SK-N-SH (cell line): ENCODE results near the gene KYNU. TPM values are rescaled to one million over a fixed set of nuclear protein-coding genes. Genes with fewer than 3 reads are reported as not detected.

Experiments used
- CTCF ChIA-PET: fragments of 300-600, 350-600 bp; formaldehyde crosslinking; extraction: SDS; loops from one replicate; lab custom pipeline; 2021; lab: Yijun Ruan, JAX
- POLR2A ChIA-PET: fragments of 350-600 bp; sonication (Branson Sonifier 250); formaldehyde crosslinking; extraction: SDS; loops from one replicate; lab custom pipeline; 2020; ENCODE audit warnings: antibody characterized with exemption, inconsistent platforms; lab: Yijun Ruan, JAX
- DNase-seq: peaks from one replicate; pipeline ENCODE4 v3.0.0; 2012
- H2AFZ ChIP-seq: fragments of 200-600 bp; sonication (generic); 2 replicates; pipeline ENCODE4 v1.8.1; 2016; ENCODE audit warnings: antibody characterized with exemption, mild to moderate bottlenecking, low read depth
- H3F3A ChIP-seq: fragments of 200-600 bp; sonication (generic); replicated peaks from 2 replicates; pipeline ENCODE3; 2016; ENCODE audit warnings: antibody characterized with exemption, mild to moderate bottlenecking; ENCODE audit not compliant: insufficient read depth
- H3K27ac ChIP-seq, 2 experiments: fragments of 200-500 bp in 1 of 2; fragments of 200-600 bp in 1 of 2; sonication (Bioruptor generic) in 1 of 2; sonication (generic), shearing (Covaris generic) in 1 of 2; 2 replicates each; pipeline versions ENCODE4 v1.5.1 to v1.6.1; 2014 to 2016; ENCODE audit warnings: low read depth in 2 of 2, inconsistent platforms in 1 of 2, low read length in 1 of 2, mild to moderate bottlenecking in 1 of 2, mixed read lengths in 1 of 2
- H3K27me3 ChIP-seq: fragments of 200-600 bp; sonication (generic), shearing (Covaris generic); 2 replicates; pipeline ENCODE4 v1.6.1; 2016; ENCODE audit warnings: mixed run types; ENCODE audit not compliant: insufficient read depth
- H3K36me3 ChIP-seq, 2 experiments: fragments of 200-500 bp in 1 of 2; fragments of 200-600 bp in 1 of 2; sonication (Bioruptor generic) in 1 of 2; sonication (generic) in 1 of 2; replicated peaks in 1 of 2; 2 replicates each; pipeline versions ENCODE3 to v1.5.1; 2014 to 2016; ENCODE audit warnings: low read length in 1 of 2, mild to moderate bottlenecking in 1 of 2; ENCODE audit not compliant: insufficient read depth in 2 of 2, control insufficient read depth in 1 of 2
- H3K4me1 ChIP-seq, 2 experiments: fragments of 200-500 bp in 1 of 2; fragments of 200-600 bp in 1 of 2; sonication (Bioruptor generic) in 1 of 2; sonication (generic), shearing (Covaris generic) in 1 of 2; 2 replicates each; pipeline versions ENCODE4 v1.5.1 to v1.6.1; 2014 to 2016; ENCODE audit warnings: low read depth in 1 of 2, low read length in 1 of 2, mixed run types in 1 of 2; ENCODE audit not compliant: insufficient read depth in 2 of 2, control insufficient read depth in 1 of 2
- H3K4me2 ChIP-seq: fragments of 200-600 bp; sonication (generic), shearing (Covaris generic); 2 replicates; pipeline ENCODE4 v1.6.1; 2017; ENCODE audit warnings: mixed run types
- H3K4me3 ChIP-seq, 2 experiments: fragments of 200-500 bp in 1 of 2; fragments of 200-600 bp in 1 of 2; sonication (Bioruptor generic) in 1 of 2; sonication (generic), shearing (Covaris generic) in 1 of 2; 2 replicates each; pipeline versions ENCODE4 v1.5.1 to v1.8.1; 2014 to 2016; ENCODE audit warnings: low read depth in 2 of 2, inconsistent platforms in 1 of 2, low read length in 1 of 2, mild to moderate bottlenecking in 1 of 2, mixed read lengths in 1 of 2, moderate library complexity in 1 of 2
- H3K79me2 ChIP-seq: fragments of 200-600 bp; sonication (generic); 2 replicates; pipeline ENCODE4 v1.8.1; 2017; ENCODE audit warnings: mild to moderate bottlenecking; ENCODE audit not compliant: insufficient read depth
- H3K9ac ChIP-seq: fragments of 200-600 bp; sonication (generic); 2 replicates; pipeline ENCODE4 v1.6.1; 2017; ENCODE audit warnings: mixed run types
- H3K9me2 ChIP-seq: fragments of 200-600 bp; sonication (generic); 2 replicates; pipeline ENCODE4 v1.6.1; 2017; ENCODE audit warnings: mixed run types
- H3K9me3 ChIP-seq: fragments of 200-600 bp; sonication (generic); 2 replicates; pipeline ENCODE4 v1.6.1; 2017; ENCODE audit warnings: mixed run types, mild to moderate bottlenecking, moderate library complexity
- H4K20me1 ChIP-seq: fragments of 200-600 bp; sonication (generic); 2 replicates; pipeline ENCODE4 v1.6.1; 2017; ENCODE audit warnings: mild to moderate bottlenecking, mixed run types; ENCODE audit not compliant: insufficient read depth
- CHD2 ChIP-seq: fragments of 150-350 bp; IDR thresholded peaks from 2 replicates; pipeline ENCODE4 v1.6.1; 2018; ENCODE audit warnings: low read length; ENCODE audit not compliant: partially characterized antibody
- ELF1 ChIP-seq: IDR thresholded peaks from 2 replicates; pipeline ENCODE4 v1.4.0; 2012
- FOSL2 ChIP-seq: IDR thresholded peaks from 2 replicates; pipeline ENCODE4 v1.4.0; 2012; ENCODE audit warnings: low read depth, mild to moderate bottlenecking, moderate library complexity, borderline replicate concordance
- GABPA ChIP-seq: IDR thresholded peaks from 2 replicates; pipeline ENCODE4 v1.4.0; 2012; ENCODE audit warnings: low read depth, mild to moderate bottlenecking
- IRF3 ChIP-seq: fragments of 150-350 bp; IDR thresholded peaks from 2 replicates; pipeline ENCODE4 v1.6.1; 2016; ENCODE audit warnings: mild to moderate bottlenecking, low read depth, low read length
- NRF1 ChIP-seq: IDR thresholded peaks from 2 replicates; pipeline ENCODE4 v1.6.1; 2012; ENCODE audit warnings: low read depth, mild to moderate bottlenecking, low read length
- POLR2AphosphoS5 ChIP-seq: IDR thresholded peaks from 2 replicates; pipeline ENCODE4 v1.6.1; 2012; ENCODE audit warnings: low read depth, low read length
- RAD21 ChIP-seq: IDR thresholded peaks from 2 replicates; pipeline ENCODE4 v1.6.1; 2012; ENCODE audit warnings: mild to moderate bottlenecking, low read length
- RCOR1 ChIP-seq: fragments of 150-350 bp; IDR thresholded peaks from 2 replicates; pipeline ENCODE4 v1.6.1; 2017; ENCODE audit warnings: antibody characterized with exemption, low read length
- RXRA ChIP-seq: IDR thresholded peaks from 2 replicates; pipeline ENCODE4 v1.4.0; 2012; ENCODE audit warnings: low read depth, mild to moderate bottlenecking, borderline replicate concordance
- SIN3A ChIP-seq: IDR thresholded peaks from 2 replicates; pipeline ENCODE4 v1.6.1; 2012; ENCODE audit warnings: low read depth, mild to moderate bottlenecking, low read length, moderate library complexity, borderline replicate concordance
- TEAD4 ChIP-seq: IDR thresholded peaks from 2 replicates; pipeline ENCODE4 v1.4.0; 2012; ENCODE audit warnings: mild to moderate bottlenecking, borderline replicate concordance; ENCODE audit not compliant: insufficient read depth
- USF2 ChIP-seq: fragments of 150-350 bp; IDR thresholded peaks from 2 replicates; pipeline ENCODE4 v1.6.1; 2017; ENCODE audit warnings: antibody characterized with exemption, low read length, low read depth, borderline replicate concordance
- YY1 ChIP-seq: IDR thresholded peaks from 2 replicates; pipeline ENCODE4 v1.4.0; 2012; ENCODE audit warnings: low read depth, mild to moderate bottlenecking
- WGBS: methylation state at CpG from one replicate; pipeline ENCODE4 v1.1.6; 2017; ENCODE audit warnings: low lambda C conversion rate; 5-methylcytosine and 5-hydroxymethylcytosine counted together
- polyA plus RNA-seq, 3 experiments: library from polyadenylated mRNA; depleted of rRNA; stranded (reverse); fragments of >200 nt; gene quantifications; 2 replicates each; pipeline ENCODE4 v1.2.3, GENCODE V29; 2012
- TF ChIP-seq, protein P1 (sequence below): IDR thresholded peaks from 2 replicates; pipeline ENCODE4 v1.6.1; 2012; ENCODE audit warnings: mild to moderate bottlenecking, low read depth, low read length, moderate library complexity
- TF ChIP-seq, protein P2 (sequence below): IDR thresholded peaks from 2 replicates; pipeline ENCODE4; 2012

The KYNU gene
- polyA plus RNA-seq, 1 of the 3 experiments (the other 2 are of a cell fraction), result not detected

DNA sequence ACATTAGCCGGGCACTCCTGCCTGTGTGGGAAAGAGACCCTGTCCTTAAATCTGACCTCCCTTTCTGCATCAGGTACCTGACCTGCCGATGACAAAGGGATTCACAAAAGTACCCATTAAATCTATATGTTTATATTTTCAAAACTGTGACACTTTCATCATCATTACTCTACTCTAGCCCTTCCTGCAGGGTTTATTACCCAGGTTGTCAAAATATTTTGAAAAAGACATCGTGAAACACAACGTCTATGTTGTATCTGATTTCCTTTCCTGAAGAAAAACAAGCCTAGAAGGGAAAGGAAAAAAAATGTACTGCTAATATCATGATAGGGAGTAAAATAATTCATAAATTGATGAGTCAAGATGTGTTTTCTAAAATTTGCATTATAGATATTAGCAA, 15.2 kb upstream of the KYNU start:
- H3F3A ChIP-seq, result no peaks in the 10 kb centered on the region

More for the DNA sequence above, 15.2 kb upstream of the KYNU start:
- no peaks in the 10 kb centered on the region for H3K79me2 ChIP-seq
- no peaks in the 10 kb centered on the region for H3K9me2 ChIP-seq
- ChIA-PET CTCF (no interaction called here), POLR2A (no interaction called here)
- H3K4me1 ChIP-seq, result no peaks in the 10 kb centered on the region
- no peak overlapping the region for H3K4me3 ChIP-seq
- WGBS, result 66% methylated on average over 4 of the region's 4 CpGs
- DNase-seq, result no peak
- no peaks in the 10 kb centered on the region for H3K36me3 ChIP-seq
- H3K27ac ChIP-seq, result no peak overlapping the region
- H3K4me2 ChIP-seq, result no peak overlapping the region
- H3K9ac ChIP-seq, result no peak overlapping the region
- no peaks in the 10 kb centered on the region for H3K9me3 ChIP-seq
- no peak overlapping the region for H2AFZ ChIP-seq
- H4K20me1 ChIP-seq, result no peaks in the 10 kb centered on the region
- no peak for TF ChIP-seq RXRA
- TF ChIP-seq GABPA, result no peak
- no peak for TF ChIP-seq ELF1
- TF ChIP-seq NRF1, result no peak
- TF ChIP-seq IRF3, result no peak
- TF ChIP-seq YY1, result no peak
- no peak for TF ChIP-seq USF2
- no peak for TF ChIP-seq POLR2AphosphoS5
- TF ChIP-seq CHD2, result no peak
- TF ChIP-seq RCOR1, result no peak
- TF ChIP-seq TEAD4, result no peak
- TF ChIP-seq, protein P1, sequence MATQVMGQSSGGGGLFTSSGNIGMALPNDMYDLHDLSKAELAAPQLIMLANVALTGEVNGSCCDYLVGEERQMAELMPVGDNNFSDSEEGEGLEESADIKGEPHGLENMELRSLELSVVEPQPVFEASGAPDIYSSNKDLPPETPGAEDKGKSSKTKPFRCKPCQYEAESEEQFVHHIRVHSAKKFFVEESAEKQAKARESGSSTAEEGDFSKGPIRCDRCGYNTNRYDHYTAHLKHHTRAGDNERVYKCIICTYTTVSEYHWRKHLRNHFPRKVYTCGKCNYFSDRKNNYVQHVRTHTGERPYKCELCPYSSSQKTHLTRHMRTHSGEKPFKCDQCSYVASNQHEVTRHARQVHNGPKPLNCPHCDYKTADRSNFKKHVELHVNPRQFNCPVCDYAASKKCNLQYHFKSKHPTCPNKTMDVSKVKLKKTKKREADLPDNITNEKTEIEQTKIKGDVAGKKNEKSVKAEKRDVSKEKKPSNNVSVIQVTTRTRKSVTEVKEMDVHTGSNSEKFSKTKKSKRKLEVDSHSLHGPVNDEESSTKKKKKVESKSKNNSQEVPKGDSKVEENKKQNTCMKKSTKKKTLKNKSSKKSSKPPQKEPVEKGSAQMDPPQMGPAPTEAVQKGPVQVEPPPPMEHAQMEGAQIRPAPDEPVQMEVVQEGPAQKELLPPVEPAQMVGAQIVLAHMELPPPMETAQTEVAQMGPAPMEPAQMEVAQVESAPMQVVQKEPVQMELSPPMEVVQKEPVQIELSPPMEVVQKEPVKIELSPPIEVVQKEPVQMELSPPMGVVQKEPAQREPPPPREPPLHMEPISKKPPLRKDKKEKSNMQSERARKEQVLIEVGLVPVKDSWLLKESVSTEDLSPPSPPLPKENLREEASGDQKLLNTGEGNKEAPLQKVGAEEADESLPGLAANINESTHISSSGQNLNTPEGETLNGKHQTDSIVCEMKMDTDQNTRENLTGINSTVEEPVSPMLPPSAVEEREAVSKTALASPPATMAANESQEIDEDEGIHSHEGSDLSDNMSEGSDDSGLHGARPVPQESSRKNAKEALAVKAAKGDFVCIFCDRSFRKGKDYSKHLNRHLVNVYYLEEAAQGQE, result no peak
- TF ChIP-seq FOSL2, result no peak
- TF ChIP-seq, protein P2, sequence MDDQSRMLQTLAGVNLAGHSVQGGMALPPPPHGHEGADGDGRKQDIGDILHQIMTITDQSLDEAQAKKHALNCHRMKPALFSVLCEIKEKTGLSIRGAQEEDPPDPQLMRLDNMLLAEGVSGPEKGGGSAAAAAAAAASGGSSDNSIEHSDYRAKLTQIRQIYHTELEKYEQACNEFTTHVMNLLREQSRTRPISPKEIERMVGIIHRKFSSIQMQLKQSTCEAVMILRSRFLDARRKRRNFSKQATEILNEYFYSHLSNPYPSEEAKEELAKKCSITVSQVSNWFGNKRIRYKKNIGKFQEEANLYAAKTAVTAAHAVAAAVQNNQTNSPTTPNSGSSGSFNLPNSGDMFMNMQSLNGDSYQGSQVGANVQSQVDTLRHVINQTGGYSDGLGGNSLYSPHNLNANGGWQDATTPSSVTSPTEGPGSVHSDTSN, result no peak
- TF ChIP-seq SIN3A, result no peak
- no peak for TF ChIP-seq RAD21
- H3K27me3 ChIP-seq, result no peaks in the 10 kb centered on the region
